ENCODE results near the gene FAM9C.

The FAM9C gene

DNA sequence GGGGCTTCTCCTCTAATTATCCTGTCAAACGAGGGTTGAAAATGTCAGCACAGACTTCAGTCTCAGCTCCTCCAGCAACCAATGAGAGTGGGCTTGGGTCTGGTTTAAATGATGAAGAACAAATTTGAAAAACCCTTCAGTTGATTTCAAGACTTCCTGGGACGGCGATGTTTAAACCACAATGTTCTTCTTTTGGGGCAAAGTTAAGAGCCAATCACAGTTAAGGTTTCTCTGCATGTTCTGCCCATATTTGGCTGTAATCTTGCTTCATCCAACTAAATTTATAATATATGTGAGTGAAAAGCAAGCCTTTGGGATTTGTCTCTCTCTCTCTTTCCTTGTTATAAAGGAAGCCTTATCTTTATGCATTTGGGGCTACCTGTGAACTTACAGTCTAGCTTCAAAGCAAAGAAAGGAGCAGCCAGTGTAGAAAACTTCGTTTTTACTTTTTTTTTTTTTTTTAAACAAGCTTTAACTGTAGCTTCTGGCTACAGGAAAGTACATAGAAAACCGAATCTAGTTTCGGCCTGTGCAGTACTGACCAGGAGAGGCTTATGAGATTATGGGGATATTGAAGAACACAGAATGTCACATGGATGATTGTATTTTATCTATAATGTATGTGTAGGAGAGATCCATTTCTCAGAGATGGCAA is 46.8 kb upstream of the FAM9C start (continued):
- TF ChIP-seq ZBTB17 (tag by site-specific recombination; IDR thresholded peaks at IDR 0.05) (no peak), ZNF596 (tag by site-specific recombination; IDR thresholded peaks at IDR 0.05) (no peak), ZNF548 (tag by site-specific recombination; IDR thresholded peaks at IDR 0.05) (no peak), ZNF138 (tag by site-specific recombination; IDR thresholded peaks at IDR 0.05; ENCODE audit: borderline replicate concordance) (no peak), ZNF677 (tag by site-specific recombination; IDR thresholded peaks at IDR 0.05) (no peak), ZNF776 (tag by site-specific recombination; IDR thresholded peaks at IDR 0.05; ENCODE audit: borderline replicate concordance) (no peak), ZNF16 (tag by site-specific recombination; IDR thresholded peaks at IDR 0.05; ENCODE audit: low read depth) (no peak), OSR2 (tag by site-specific recombination; IDR thresholded peaks at IDR 0.05) (no peak), ZNF140 (tag by site-specific recombination; IDR thresholded peaks at IDR 0.05) (no peak)
- TF ChIP-seq, protein P1, sequence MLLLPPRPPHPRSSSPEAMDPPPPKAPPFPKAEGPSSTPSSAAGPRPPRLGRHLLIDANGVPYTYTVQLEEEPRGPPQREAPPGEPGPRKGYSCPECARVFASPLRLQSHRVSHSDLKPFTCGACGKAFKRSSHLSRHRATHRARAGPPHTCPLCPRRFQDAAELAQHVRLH (tag by site-specific recombination; IDR thresholded peaks at IDR 0.05): no peak
- TF ChIP-seq, protein P2, sequence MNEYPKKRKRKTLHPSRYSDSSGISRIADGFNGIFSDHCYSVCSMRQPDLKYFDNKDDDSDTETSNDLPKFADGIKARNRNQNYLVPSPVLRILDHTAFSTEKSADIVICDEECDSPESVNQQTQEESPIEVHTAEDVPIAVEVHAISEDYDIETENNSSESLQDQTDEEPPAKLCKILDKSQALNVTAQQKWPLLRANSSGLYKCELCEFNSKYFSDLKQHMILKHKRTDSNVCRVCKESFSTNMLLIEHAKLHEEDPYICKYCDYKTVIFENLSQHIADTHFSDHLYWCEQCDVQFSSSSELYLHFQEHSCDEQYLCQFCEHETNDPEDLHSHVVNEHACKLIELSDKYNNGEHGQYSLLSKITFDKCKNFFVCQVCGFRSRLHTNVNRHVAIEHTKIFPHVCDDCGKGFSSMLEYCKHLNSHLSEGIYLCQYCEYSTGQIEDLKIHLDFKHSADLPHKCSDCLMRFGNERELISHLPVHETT (tag by site-specific recombination; IDR thresholded peaks at IDR 0.05): no peak
- TF ChIP-seq, protein P3, sequence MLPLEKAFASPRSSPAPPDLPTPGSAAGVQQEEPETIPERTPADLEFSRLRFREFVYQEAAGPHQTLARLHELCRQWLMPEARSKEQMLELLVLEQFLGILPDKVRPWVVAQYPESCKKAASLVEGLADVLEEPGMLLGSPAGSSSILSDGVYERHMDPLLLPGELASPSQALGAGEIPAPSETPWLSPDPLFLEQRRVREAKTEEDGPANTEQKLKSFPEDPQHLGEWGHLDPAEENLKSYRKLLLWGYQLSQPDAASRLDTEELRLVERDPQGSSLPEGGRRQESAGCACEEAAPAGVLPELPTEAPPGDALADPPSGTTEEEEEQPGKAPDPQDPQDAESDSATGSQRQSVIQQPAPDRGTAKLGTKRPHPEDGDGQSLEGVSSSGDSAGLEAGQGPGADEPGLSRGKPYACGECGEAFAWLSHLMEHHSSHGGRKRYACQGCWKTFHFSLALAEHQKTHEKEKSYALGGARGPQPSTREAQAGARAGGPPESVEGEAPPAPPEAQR (tag by site-specific recombination; IDR thresholded peaks at IDR 0.05): no peak

DNA sequence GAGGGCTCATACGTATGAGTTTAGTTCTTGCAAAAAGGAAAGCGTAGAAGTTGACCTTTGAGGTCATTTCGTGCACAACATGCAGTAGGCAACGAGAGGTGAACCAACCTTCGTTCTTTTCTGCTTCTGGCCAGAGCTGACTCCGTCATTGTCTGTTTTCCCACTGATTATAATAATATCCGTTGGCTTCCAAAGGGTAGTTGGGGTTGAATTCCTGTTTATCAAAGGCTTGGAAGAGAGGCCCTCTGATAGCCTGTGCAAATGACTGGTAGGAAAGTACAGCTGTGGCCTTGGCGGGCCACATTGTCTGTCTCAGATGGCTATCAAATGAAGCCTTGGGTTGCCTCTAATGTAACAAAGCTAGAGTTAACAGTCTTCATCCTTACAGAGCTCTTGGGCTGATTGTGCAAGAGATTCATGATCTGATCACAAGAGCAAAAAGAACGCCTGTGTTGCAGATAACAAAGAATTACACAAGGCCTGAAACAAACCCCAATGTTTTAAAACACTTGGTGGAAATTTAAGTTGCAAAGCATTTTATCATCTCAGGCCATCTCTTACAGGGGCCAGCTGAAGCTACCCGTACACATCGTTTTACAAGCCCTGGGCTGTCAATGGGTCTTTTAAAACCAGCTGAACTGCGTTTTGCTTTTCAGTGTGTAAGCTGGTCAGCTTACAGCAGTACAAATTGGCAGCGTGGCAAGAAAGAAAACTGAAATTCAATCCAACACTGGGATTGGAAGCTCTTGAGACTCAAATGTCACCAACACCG is 46.1 kb upstream of the FAM9C start:
- Histone ChIP-seq H3K4me1 (ENCODE audit: control insufficient read depth, insufficient read depth, low read length) (peaks cover 16% of the 10 kb centered on the region), H3K27ac (ENCODE audit: extremely low read depth, low read depth, low read length) (no peak overlapping the region; the same call in 1 of the 2 replicates), H3K9me3 (ENCODE audit: control insufficient read depth, insufficient read depth, low read depth, low read length) (no peaks in the 10 kb centered on the region), H3K36me3 (ENCODE audit: control insufficient read depth in 2 of 2, insufficient read depth in 1 of 2, low read length in 2 of 2) (no peaks in the 10 kb centered on the region), H3K4me3 (ENCODE audit: low read depth, low read length) (no peak overlapping the region)
- POLR2A ChIA-PET: no interaction called here
- CTCF ChIA-PET: interaction anchor here (0.5 to 1.4 kb wide), 3 partner anchors 30 to 199 kb away, joined by 3 to 6 read pairs (median 3); no protein-coding TSS in a partner anchor
- TF ChIP-seq SP3 (tag by site-specific recombination; IDR thresholded peaks at IDR 0.05) (no peak), GFI1B (tag by site-specific recombination; IDR thresholded peaks at IDR 0.05) (no peak), ZNF214 (tag by site-specific recombination; IDR thresholded peaks at IDR 0.05; ENCODE audit: borderline replicate concordance) (no peak), ZNF223 (tag by site-specific recombination; IDR thresholded peaks at IDR 0.05) (no peak), ZNF664 (tag by site-specific recombination; IDR thresholded peaks at IDR 0.05) (no peak), EGR2 (tag by site-specific recombination; IDR thresholded peaks at IDR 0.05; ENCODE audit: low read depth) (no peak), ZNF768 (tag by site-specific recombination; IDR thresholded peaks at IDR 0.05) (no peak), ZNF660 (tag by site-specific recombination; IDR thresholded peaks at IDR 0.05) (no peak), ZNF16 (tag by site-specific recombination; IDR thresholded peaks at IDR 0.05; ENCODE audit: low read depth) (no peak)
- TF ChIP-seq, protein P4, sequence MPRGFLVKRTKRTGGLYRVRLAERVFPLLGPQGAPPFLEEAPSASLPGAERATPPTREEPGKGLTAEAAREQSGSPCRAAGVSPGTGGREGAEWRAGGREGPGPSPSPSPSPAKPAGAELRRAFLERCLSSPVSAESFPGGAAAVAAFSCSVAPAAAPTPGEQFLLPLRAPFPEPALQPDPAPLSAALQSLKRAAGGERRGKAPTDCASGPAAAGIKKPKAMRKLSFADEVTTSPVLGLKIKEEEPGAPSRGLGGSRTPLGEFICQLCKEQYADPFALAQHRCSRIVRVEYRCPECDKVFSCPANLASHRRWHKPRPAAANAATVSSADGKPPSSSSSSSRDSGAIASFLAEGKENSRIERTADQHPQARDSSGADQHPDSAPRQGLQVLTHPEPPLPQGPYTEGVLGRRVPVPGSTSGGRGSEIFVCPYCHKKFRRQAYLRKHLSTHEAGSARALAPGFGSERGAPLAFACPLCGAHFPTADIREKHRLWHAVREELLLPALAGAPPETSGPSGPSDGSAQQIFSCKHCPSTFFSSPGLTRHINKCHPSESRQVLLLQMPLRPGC (tag by site-specific recombination; IDR thresholded peaks at IDR 0.05): no peak
